Activated T-cell treated with anti-CD3 and anti-CD28 coated beads, Interleukin-2, amount 50 U/mL, for 24 hours (primary cell): Measurements from ENCODE around the gene REM1.
A peak's percentile ranks its signal among the peaks of the same experiment; 100 is the strongest.

Experiments used
- DNase-seq: peaks from one replicate; pipeline ENCODE4 v3.0.0-alpha.2; 2020
- H3K27ac Mint-ChIP-seq: 2 replicates; pipeline ENCODE4 v1.8.0; 2020; ENCODE audit warnings: mild to moderate bottlenecking, mixed read lengths
- H3K27me3 Mint-ChIP-seq: 2 replicates; pipeline ENCODE4 v1.8.0; 2020; ENCODE audit warnings: mixed read lengths
- H3K36me3 Mint-ChIP-seq: 2 replicates; pipeline ENCODE4 v1.8.0; 2020; ENCODE audit warnings: low read depth, mixed read lengths
- H3K4me1 Mint-ChIP-seq: 2 replicates; pipeline ENCODE4 v1.8.0; 2020; ENCODE audit warnings: low read depth, mixed read lengths
- H3K4me3 Mint-ChIP-seq: 2 replicates; pipeline ENCODE4 v1.8.0; 2020; ENCODE audit warnings: mild to moderate bottlenecking, moderate library complexity, mixed read lengths
- H3K9me3 Mint-ChIP-seq: 2 replicates; pipeline ENCODE4 v1.8.0; 2020; ENCODE audit warnings: mixed read lengths

REM1 gene

GRCh38 chr20:31473331-31474096 is 1.6 kb upstream of the REM1 start:
- Mint-ChIP-seq H3K4me3 (no peak overlapping the region), H3K9me3 (peaks cover 2% of the 10 kb centered on the region), H3K4me1 (peaks cover 13% of the 10 kb centered on the region), H3K36me3 (no peaks in the 10 kb centered on the region), H3K27me3 (peaks cover 51% of the 10 kb centered on the region), H3K27ac (no peak overlapping the region)
- no peak for DNase-seq

GRCh38 chr20:31474097-31474436 is 1.0 kb upstream of the REM1 start:
- Mint-ChIP-seq H3K4me3 (no peak overlapping the region), H3K27ac (no peak overlapping the region), H3K4me1 (peaks cover 13% of the 10 kb centered on the region), H3K36me3 (no peaks in the 10 kb centered on the region), H3K9me3 (peaks cover 2% of the 10 kb centered on the region), H3K27me3 (peaks cover 53% of the 10 kb centered on the region)
- DNase-seq: no peak

- H3K36me3 Mint-ChIP-seq: no peaks in the 10 kb centered on the region
- H3K4me3 Mint-ChIP-seq: no peak overlapping the region
- H3K9me3 Mint-ChIP-seq: peaks cover 2% of the 10 kb centered on the region
- no peak overlapping the region for H3K27ac Mint-ChIP-seq
- peaks cover 13% of the 10 kb centered on the region for H3K4me1 Mint-ChIP-seq
- DNase-seq: no peak
- peaks cover 56% of the 10 kb centered on the region for H3K27me3 Mint-ChIP-seq
Observed at GRCh38 chr20:31475472-31476293, 595 bp downstream of the REM1 start.

- H3K4me3 Mint-ChIP-seq: no peak overlapping the region
- peaks cover 56% of the 10 kb centered on the region for H3K27me3 Mint-ChIP-seq
- no peaks in the 10 kb centered on the region for H3K36me3 Mint-ChIP-seq
- DNase-seq: no peak
- no peak overlapping the region for H3K27ac Mint-ChIP-seq
- H3K4me1 Mint-ChIP-seq: peaks cover 13% of the 10 kb centered on the region
- peaks cover 2% of the 10 kb centered on the region for H3K9me3 Mint-ChIP-seq
Observed at GRCh38 chr20:31476294-31476585, 1.2 kb downstream of the REM1 start.

GRCh38 chr20:31476643-31477215 is 1.6 kb downstream of the REM1 start:
- Mint-ChIP-seq H3K9me3 (peaks cover 2% of the 10 kb centered on the region), H3K4me3 (no peak overlapping the region), H3K36me3 (no peaks in the 10 kb centered on the region), H3K27me3 (peaks cover 58% of the 10 kb centered on the region), H3K4me1 (peaks cover 13% of the 10 kb centered on the region), H3K27ac (no peak overlapping the region)
- DNase-seq: no peak

- Mint-ChIP-seq H3K27me3 (peaks cover 43% of the 10 kb centered on the region), H3K36me3 (no peaks in the 10 kb centered on the region), H3K4me1 (peaks cover 5% of the 10 kb centered on the region), H3K27ac (no peak overlapping the region), H3K9me3 (no peaks in the 10 kb centered on the region), H3K4me3 (no peak overlapping the region)
- peak; percentile 51 for DNase-seq
Observed at GRCh38 chr20:31484001-31484400, 8.9 kb downstream of the REM1 start.

- H3K9me3 Mint-ChIP-seq: no peaks in the 10 kb centered on the region
- H3K4me3 Mint-ChIP-seq: no peak overlapping the region
- H3K4me1 Mint-ChIP-seq: peaks cover 5% of the 10 kb centered on the region
- no peak for DNase-seq
- H3K36me3 Mint-ChIP-seq: no peaks in the 10 kb centered on the region
- H3K27me3 Mint-ChIP-seq: peaks cover 40% of the 10 kb centered on the region
- H3K27ac Mint-ChIP-seq: no peak overlapping the region
Observed at GRCh38 chr20:31485450-31486339, 10.6 kb downstream of the REM1 start.

- Mint-ChIP-seq H3K36me3 (no peaks in the 10 kb centered on the region), H3K27me3 (peaks cover 33% of the 10 kb centered on the region), H3K4me3 (no peak overlapping the region), H3K4me1 (peaks cover 5% of the 10 kb centered on the region), H3K27ac (no peak overlapping the region), H3K9me3 (no peaks in the 10 kb centered on the region)
- no peak for DNase-seq
Observed at GRCh38 chr20:31488115-31488514, 13.0 kb downstream of the REM1 start.

- Mint-ChIP-seq H3K27ac (no peak overlapping the region), H3K27me3 (peaks cover 28% of the 10 kb centered on the region), H3K4me3 (no peak overlapping the region)
Observed at GRCh38 chr20:31489152-31489551, 14.1 kb downstream of the REM1 start.

GRCh38 chr20:31490752-31491151 is 15.7 kb downstream of the REM1 start:
- Mint-ChIP-seq H3K4me3 (no peak overlapping the region), H3K9me3 (no peaks in the 10 kb centered on the region), H3K27ac (no peak overlapping the region), H3K4me1 (peaks cover 3% of the 10 kb centered on the region), H3K36me3 (no peaks in the 10 kb centered on the region), H3K27me3 (peaks cover 22% of the 10 kb centered on the region)
- no peak for DNase-seq

More at GRCh38 chr20:31489152-31489551, 14.1 kb downstream of the REM1 start:
- Mint-ChIP-seq H3K4me1 (peaks cover 5% of the 10 kb centered on the region), H3K9me3 (no peaks in the 10 kb centered on the region), H3K36me3 (no peaks in the 10 kb centered on the region)
- no peak for DNase-seq

GRCh38 chr20:31494131-31494530 is 19.0 kb downstream of the REM1 start:
- Mint-ChIP-seq H3K9me3 (no peaks in the 10 kb centered on the region), H3K36me3 (no peaks in the 10 kb centered on the region), H3K4me3 (no peak overlapping the region), H3K27ac (no peak overlapping the region), H3K27me3 (peaks cover 37% of the 10 kb centered on the region), H3K4me1 (no peaks in the 10 kb centered on the region)
- DNase-seq: no peak

- Mint-ChIP-seq H3K27ac (no peak overlapping the region), H3K4me3 (no peak overlapping the region), H3K4me1 (no peaks in the 10 kb centered on the region), H3K9me3 (no peaks in the 10 kb centered on the region), H3K27me3 (peaks cover 34% of the 10 kb centered on the region), H3K36me3 (no peaks in the 10 kb centered on the region)
- no peak for DNase-seq
Observed at GRCh38 chr20:31496761-31497295, 21.7 kb downstream of the REM1 start.

- H3K27me3 Mint-ChIP-seq: peaks cover 34% of the 10 kb centered on the region
- no peak overlapping the region for H3K4me3 Mint-ChIP-seq
- no peak overlapping the region for H3K27ac Mint-ChIP-seq
- H3K9me3 Mint-ChIP-seq: no peaks in the 10 kb centered on the region
- H3K4me1 Mint-ChIP-seq: peaks cover under 1% of the 10 kb centered on the region
- H3K36me3 Mint-ChIP-seq: no peaks in the 10 kb centered on the region
- no peak for DNase-seq
Observed at GRCh38 chr20:31497838-31498540, 22.9 kb downstream of the REM1 start.

GRCh38 chr20:31500527-31500926 is 25.4 kb downstream of the REM1 start:
- DNase-seq: no peak
- Mint-ChIP-seq H3K9me3 (no peaks in the 10 kb centered on the region), H3K4me3 (no peak overlapping the region), H3K27ac (no peak overlapping the region), H3K36me3 (no peaks in the 10 kb centered on the region), H3K27me3 (peaks cover 26% of the 10 kb centered on the region), H3K4me1 (peaks cover 1% of the 10 kb centered on the region)
